ENCODE results near the gene SETD1B.

SETD1B gene

DNA sequence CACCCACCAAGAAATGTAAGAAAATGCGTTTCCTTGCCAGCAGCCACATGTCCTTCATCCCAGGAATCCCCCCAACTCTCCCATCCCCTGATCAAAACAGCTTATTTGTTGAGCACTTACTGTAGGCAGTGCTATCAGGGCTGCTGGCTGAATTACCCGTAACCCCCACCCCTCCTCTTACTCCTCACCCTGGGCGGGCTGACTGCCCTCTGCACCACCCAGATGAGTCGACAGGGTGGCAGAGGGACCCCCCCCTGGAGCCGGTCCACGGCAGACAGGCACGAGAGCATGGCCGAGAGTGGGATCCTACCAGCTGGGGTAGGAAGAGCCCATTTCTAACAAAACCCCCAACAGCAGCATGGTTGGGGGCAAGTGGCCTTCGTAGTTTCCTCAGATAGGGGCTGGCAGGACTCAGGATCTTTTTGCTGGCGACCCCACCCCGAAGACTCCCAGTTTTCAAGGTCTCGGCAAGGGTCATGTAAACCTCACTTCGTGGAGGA lies 9.2 kb upstream of the SETD1B start:
- in situ Hi-C loops (cut with MboI; ENCODE audit: low sequenced_read_pairs) = loop anchor here (10.0 kb wide), 1 partner anchor 90 kb away; the partner anchor contains the start of gene PSMD9

DNA sequence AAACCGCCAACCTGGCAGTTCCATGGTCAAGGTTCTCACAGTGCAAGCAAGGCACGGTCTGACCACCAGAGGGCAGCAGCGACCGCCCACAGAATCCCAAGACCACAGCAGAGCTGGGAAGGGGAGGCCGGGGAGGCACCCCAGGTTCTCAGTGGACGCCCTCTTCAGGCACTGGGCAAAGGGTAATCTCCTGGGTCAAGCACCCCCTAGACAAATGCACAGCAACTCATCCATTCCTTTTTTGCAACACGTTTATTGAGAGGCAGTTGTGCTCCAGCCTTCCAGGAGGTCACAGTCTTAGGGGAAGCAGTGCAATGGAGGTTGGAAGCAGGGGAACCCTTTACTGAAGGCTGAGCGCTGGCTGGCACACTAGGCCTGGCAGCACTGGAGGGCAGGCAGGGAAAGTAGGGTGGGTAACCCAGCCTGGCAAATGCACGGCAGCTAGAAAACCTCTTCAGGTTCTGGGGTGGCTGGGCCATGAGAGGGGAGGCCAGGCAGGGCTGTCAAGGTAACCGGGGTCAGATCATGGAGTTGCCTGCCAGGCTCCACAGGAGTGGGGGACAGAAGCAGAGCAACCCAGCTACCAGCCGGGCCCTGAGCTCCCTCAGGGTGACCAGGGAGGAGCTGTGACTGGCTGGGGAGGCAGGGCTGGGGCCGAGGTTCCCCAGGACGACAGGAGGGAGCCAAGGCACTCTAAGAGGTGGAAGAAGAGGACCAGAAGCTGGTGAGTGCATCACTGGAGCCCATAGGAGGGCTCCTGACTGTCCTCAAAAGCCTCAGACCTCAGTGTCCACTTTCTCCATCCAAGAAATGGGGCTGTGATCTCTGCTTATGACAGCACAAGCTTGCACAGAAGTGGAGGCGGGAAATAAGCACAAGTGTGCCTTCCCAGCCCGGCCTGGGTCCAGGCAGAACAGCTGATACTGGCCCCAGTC lies 8.5 kb upstream of the SETD1B start:
- in situ Hi-C loops (cut with MboI; ENCODE audit: low sequenced_read_pairs) = loop anchor here (10.0 kb wide), 1 partner anchor 90 kb away; the partner anchor contains the start of gene PSMD9

DNA sequence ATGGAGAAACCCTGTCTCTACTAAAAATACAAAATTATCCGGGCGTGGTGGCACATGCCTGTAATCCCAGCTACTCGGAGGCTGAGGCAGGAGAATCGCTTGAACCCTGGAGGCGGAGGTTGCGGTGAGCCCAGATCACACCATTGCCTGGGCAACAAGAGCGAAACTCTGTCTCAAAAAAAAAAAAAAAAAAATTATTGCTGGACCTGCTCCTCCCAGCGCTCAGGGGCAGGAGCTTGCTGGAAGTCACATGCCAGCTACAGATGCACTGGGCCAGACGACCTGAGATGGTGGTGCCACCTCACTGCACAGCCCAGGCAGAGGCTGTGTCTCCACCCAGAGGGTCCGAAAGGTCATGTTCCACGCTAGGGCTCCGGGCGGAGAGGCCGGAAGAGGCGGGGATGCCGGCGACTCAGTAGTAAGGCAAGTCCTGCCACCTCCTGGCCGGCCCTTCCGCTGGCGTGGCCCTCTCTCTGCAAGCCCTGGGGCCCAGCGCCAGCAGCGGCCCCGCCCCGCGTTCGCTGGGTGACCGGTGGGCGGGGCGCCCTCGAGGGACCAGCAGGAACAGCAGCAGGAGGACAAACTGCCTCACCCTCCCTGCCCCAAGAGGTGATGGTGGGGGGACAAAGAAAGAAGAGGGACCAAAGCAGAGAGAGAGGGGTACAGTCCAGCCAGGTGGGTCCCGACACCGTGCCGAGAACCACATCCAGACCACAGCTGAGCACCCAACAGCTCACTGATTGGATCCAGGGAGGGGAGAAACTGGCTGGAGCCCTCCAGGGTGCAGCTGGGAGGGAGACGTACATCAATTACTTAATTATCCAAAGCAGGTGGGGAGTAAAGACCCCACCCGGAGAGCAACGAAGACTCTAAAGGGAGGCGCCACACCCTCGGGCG lies 6.7 kb upstream of the SETD1B start:
- in situ Hi-C loops (cut with MboI; ENCODE audit: low sequenced_read_pairs) = loop anchor here (10.0 kb wide), 1 partner anchor 88 kb away; the partner anchor contains the start of gene PSMD9

DNA sequence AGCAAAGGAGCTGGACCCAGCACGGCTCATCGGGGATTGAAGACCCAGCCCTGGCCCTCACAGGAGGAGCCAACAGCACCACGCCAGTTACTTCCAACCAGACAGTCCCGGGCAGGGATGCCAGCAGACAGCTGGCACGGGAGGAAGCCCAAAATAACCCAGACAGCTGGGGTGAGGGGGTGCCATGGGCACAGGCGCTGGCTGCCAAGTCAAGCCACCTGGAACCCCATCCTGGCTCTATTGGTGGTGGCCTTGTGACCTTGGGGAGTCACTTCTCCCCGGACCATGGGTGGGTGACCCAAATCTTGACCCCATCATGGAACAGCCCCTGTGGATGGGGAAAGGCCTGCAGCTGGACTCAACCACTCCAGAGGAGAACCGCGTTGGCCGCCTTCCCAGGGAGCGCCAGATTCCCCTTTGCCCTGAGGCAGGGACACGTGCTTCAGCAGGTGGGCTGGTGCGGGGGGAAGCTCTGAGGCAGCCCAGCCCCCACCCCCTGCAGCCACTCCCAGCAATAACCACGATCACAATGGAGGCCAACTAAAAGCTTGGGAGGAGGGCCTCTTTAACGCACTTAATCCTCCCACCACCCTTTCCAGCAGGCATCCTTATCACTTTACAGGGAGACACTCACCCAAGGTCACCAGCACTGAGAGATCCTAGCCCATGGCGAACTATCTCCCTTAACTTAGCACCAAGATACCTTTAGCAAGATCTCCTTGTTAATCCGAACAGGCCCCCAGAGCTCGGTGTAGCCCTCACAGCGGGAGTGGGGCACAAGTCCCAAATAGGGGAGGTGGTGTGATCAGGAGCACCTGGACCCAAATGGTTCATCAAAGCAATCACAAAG lies 5.6 kb upstream of the SETD1B start:
- in situ Hi-C loops (cut with MboI; ENCODE audit: low sequenced_read_pairs) = loop anchor here (10.0 kb wide), 1 partner anchor 87 kb away; the partner anchor contains the start of gene PSMD9

DNA sequence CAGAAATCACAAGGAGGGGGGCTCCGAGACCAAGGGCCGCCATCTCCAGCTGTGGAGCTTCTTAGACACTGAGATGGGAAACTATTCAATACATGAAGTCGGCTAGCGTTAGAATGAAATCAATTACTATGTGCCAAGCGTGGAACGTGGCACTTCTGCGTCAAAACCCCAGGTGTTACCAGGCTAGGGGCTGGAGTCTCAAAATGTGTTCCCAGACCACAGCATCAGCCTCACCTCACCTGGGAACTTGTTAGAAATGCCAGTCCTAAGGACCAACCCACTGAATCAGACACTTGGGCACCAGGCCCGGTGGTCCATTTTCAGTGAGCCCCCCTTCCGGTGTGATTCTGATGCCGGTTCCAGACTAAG lies 5.0 kb upstream of the SETD1B start:
- in situ Hi-C loops (cut with MboI; ENCODE audit: low sequenced_read_pairs) = loop anchor here (10.0 kb wide), 1 partner anchor 86 kb away; the partner anchor contains the start of gene PSMD9

DNA sequence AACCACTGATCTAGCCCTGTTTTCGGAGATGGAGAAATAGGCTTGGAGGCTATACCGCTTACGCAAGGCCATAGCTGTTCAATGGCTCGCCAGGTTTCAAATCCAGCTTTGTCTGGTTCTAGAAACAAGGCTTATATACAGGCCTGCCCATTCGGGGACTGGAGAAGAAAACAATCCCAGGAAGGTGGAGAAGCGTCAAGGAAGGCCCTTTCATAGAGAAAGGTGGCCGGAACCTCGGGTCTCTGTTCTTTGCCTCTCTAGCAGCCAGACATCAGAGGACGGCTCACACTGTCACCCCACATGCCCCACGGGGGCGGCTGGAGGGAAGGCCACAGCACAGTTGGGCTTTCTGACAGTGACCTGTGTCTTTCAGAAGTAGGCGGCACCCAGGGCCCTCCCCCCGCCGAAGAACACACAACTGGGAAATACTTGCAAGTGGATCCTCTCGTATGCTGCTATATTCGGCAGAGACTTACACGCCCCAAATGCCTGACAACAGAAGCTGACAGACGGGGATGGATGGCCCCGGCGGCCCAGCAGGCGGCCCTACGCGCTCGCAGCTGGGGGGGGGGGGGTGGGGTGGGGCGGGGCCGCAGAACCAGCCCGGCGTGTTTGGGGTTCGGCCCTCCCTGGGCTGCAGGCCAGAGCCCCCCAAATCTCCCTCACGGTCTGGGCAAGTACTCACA lies 4.5 kb upstream of the SETD1B start:
- in situ Hi-C loops (cut with MboI; ENCODE audit: low sequenced_read_pairs) = loop anchor here (10.0 kb wide), 1 partner anchor 86 kb away; the partner anchor contains the start of gene PSMD9

DNA sequence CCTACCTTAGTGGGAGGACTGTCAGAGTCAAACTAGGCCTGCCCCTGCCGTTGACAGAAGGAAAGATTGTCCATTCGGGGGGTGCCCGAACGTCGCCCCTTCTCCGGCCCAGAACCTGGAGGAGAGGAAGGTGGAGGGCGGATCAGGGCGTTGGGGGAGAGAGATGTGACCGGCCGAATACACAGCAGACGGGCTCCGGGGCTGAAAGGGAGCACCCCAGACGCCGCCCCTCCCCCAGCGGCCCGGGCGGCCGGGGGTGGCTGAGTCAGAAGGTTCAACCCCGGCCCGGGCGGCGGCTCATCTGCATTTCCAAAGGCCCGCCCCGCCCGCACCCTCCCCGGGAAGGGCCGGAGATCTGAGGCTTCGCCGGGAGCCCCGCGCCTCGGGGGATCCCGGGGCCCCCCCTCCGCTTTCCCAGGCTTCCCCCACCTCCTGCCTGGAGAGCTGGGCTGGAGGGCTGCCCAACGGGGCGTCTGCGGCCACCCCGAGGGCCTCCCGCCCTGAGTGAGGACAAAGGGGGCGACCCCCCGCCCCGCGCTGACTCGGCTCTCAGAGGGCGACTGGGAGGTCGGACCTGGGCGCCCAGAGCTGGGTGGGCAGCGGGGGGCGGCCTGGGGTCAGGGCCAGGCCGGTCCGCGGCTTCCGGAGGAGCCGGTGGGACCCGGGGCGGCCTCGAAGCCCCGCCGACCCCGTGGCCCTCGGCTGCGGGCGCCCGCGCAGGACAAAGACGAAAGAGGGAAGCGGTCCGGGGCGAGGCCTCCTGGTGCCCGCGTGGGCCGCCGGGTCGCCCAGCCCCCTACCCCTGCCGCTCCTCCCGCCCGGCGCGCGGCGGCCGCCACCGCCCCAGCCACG lies 3.7 kb upstream of the SETD1B start:
- in situ Hi-C loops (cut with MboI; ENCODE audit: low sequenced_read_pairs) = loop anchor here (10.0 kb wide), 1 partner anchor 85 kb away; the partner anchor contains the start of gene PSMD9

DNA sequence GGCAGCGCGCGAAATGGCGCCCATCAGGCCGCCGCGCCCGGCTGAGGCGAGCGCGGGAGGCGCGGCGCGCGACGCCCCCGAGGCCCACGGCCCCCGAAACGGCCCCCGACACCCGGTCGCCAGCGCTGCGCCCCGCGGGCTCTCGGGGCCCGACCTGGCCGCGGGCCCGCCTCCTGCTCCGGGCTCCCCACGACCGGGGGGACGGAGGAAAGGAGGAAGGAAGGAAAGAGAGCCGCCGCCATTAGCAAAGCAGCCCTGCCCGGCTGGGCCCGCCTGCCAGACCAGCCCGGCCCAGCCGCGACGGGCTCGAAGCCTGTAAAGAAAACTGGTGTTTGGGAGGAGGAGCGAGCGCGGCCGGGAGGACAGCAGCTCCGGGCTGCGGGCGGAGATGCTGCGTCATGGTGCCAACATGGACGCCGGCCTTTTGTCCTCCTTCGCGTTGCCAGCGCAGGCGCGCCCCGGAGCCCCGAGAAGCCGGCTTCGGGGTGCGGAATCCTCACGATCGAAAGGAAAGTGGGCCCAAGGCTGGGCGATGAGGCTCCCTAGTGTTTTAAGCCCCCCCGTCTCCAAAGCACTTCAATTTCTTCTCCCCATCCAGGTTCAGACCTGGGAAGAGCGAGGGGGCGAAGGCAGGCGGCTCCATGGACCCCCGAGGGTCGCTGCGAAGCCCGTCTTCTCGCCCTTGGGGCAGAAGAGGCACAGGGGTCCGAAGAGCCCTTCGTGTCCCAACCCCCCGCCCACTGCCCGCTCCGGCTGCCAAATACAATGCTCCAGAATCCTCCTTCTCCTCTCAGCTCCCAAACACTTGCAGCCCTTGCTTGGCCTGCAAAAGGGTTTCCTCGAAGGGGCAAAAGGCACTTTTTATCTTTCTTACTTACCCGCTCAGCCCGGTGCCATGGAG lies 2.9 kb upstream of the SETD1B start:
- in situ Hi-C loops (cut with MboI; ENCODE audit: low sequenced_read_pairs) = no loop called here

DNA sequence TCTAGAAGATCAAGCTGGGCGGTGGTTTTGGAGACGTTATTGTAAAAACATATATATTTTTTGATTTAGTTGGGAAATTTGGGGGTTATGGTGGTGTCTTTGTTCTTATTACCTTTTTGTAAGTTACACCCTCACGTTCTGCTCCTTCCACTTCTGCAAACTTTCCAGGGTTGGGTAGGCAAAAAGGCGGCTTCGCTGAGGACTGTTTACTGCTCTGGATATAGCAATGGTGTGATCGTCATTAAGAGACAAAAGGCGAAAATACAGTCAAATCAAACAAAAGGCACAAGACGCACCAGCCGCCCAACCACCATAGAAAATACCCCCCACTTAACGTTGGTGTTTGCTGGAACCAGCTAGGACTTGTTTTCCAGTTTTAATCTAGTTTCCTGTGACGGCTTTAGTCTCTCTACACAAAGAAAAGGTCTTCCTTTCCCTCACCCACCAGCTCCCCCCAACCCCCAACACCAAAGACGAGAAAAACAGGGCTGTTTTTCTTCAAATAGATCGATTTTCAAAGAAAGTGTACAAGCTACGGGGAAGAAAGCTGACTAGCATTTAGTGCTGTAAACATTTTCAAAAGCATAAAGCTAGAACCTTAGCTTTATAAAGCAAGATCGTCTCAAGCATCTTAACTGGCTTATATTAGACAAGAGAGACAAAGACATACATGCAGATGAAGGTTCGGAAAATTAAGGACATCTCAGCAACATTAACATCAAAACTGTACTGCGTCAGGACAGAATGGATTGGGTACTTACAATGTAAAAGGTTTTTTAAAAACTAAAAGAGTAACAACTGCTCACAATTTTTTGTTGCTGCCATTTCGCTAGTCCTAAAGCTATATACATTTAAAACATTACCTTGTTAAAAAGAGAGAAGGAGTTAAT lies 2.0 kb upstream of the SETD1B start:
- in situ Hi-C loops (cut with MboI; ENCODE audit: low sequenced_read_pairs) = no loop called here

DNA sequence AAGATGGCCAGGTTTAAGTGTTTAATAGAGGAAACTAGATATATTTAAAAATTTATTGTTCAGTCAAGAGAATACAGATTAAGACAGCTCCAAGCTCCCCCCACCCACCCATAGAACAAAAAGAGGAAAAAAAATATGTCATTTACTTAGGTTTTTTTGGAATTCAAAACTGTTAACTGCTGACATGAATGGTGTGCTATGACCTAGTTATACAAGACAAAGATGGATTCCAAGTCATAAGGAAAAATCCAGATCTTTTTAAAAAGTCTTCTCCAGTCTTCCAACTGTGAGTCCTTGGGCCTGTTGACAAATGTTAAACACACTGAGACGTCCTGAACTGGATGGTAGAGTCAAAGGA lies 1.3 kb upstream of the SETD1B start:
- in situ Hi-C loops (cut with MboI; ENCODE audit: low sequenced_read_pairs) = no loop called here

DNA sequence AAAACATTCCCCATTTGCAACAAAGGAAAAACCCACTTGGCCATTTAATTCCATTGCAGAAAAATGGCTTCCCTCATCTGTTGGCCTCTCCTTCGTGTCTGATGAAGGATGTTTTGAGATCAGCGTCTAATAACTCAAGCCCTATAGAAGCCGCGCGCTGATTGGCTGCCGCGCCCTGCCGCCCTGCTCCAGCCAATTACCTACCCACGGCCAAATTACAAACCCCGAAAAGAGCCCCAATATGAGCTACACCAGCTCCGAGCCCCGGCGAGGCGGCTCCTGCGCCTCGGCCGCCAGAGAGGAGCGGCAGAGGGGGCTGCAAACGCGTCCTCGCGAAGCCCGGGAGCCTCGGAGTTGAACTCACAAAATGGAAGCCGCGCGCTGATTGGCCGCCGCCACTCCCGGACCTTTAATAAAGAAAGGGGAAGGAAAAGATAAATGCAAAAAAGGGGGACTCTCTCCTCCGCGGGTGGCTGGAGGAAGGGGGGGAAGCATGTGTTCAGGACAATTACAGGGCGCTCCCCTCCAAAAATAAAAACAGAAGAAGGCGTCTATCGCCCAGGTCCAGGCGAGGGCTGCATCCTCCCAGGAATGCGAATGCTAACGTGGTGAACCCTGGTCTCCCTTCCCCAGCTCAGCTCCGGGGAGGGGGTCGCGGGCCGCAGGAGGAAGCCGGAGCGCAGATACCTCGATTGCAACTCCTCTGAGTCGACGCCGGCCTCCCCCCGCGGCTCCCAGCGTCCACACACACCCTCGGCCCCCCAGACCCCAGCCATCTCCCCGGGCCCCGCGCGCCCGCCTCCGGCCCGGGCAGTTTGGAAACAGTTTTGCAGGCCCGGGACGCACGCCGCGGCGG lies 738 bp upstream of the SETD1B start:
- in situ Hi-C loops (cut with MboI; ENCODE audit: low sequenced_read_pairs) = no loop called here

DNA sequence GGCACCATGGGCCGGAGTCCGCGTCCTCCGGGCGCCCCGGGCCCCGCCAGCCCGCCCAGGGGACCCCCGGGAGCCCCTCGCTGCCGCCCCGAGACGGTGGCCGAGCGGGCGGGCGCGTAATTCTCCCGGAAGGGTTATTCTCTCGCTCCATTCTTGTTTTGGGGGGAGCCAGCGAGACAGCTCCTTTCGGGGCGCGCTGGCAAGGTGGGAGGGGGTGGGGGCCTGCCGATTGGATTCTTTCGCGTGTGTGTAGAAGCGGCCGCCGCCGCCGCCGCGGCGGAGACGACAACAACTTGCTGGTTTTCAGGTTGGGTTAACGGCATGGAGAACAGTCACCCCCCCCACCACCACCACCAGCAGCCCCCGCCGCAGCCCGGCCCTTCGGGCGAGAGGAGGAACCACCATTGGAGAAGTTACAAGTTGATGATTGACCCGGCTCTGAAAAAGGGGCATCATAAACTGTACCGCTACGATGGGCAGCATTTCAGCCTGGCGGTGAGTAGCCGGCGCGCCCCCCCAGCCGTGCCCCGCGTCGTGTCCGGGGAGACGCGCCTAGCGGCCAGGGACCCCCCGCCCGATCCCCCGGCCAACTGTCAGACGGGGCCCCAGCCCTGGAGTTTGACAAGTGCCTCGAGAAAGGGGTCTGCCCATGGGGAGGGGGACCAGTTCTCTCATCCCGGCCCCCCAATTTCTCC lies 755 bp downstream of the SETD1B start:
- in situ Hi-C loops (cut with MboI; ENCODE audit: low sequenced_read_pairs) = no loop called here

DNA sequence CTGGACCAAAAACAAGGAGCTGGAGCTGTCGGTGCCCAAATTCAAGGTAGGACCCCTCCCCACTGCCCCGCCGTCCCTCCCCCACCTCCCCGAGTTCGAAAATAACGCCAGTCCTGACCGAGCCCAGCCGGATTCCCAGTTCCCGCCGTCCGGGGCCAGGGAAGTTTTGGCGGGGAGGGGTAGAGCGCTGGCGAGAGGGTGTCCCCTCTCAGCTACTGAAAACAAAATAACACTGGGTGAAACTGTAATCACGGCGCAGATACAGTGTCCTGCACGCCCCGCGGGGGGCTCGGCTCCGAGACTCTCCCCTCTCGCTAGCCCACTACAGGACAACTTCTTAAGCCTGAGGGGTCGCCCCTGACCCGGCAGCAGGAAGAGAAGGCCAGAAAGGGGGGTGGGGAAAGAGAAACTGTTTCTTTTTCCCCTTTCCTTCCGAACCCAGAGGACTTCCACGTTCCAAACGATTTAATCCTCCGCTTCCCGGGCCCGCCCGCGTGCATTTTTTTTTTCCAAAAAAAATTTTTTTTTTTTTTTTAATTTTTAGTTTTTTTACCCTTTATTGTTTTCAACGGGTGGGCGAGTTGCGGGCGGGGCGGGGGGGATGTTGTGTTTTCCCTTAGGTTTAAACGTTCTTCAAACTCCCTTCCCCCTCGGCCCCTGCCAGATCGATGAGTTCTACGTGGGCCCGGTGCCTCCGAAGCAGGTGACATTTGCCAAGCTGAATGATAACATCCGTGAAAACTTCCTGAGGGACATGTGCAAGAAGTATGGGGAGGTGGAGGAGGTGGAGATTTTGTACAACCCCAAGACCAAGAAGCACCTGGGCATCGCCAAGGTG lies 1.6 kb downstream of the SETD1B start:
- in situ Hi-C loops (cut with MboI; ENCODE audit: low sequenced_read_pairs) = no loop called here

DNA sequence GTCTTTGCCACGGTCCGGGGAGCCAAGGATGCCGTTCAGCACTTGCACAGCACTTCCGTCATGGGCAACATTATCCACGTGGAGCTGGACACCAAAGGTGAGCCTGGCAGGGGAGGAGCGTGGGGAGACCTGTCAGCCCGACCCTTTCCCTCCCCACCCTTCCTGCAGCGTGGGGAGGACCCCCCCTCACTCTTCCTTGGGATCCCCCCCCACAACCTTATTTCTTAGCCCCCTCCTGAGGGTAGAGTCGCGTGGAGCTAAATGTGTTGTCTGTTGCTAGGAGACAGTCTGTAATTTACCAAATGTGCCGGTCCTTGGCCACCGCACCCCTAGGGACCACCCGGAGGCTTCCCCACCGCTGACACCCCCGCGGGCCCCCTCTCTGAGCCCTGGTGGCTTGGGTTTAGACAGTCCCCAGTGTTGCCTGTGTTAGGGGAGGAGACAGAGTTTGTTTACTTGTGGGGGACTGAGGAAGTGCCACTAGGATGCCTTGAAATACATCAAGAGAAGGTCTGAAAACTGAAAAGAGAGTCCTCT lies 2.3 kb downstream of the SETD1B start:
- in situ Hi-C loops (cut with MboI; ENCODE audit: low sequenced_read_pairs) = no loop called here

All from HL-60/S4 treated with retinoic acid at 250 ng/mL for 4 days and 3 days (cell line).